Measurements from ENCODE around the gene XYLB. TPM values are rescaled to one million over a fixed set of nuclear protein-coding genes. Genes with fewer than 3 reads are reported as not detected.

The XYLB gene
- total RNA-seq, 1 experiment from 2014 or later: 14.0 TPM

DNA sequence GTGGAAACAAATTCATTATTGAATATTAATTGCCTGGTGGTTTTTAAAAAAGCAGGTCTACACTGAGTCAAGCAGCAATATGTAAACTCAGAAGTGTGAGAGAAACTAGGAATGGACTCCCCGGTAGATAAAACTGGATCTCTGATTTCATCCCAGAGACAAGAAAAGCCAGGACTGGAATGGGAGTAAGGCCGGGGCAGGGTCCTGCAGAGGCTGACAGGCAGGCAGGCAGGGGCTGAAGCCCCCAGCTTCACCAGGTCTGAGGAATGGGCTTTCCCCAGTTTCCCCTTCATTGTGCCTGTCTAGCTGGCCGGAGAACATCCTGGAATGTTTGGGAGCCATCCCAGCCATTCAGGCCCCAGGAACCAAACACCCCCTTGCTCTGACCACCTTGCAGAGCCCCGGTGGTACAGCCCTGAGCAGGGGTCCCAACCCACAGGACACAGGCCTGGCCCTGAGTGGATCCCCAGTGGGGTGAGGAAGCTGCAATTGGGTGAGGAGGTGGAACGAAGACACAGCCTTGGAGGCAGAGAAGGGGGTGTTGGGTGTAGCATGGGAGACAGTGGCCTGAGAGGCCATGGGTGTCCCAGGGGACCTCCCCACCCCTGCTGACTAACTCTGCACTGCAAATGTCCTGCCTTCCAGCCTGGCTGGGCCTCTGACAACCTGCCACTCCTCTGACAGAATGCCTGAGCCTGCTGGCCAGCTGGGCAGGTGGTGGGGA lies 31.7 kb upstream of the XYLB start:
- no peak overlapping the region for H3K4me3 ChIP-seq (replicated peaks in 1 of 2; ENCODE audit: low read depth in 1 of 2, low read length in 2 of 2)
- no peak overlapping the region for H3K27ac ChIP-seq (ENCODE audit: low read depth, low read length)
- no peaks in the 10 kb centered on the region for H3K9me2 ChIP-seq (ENCODE audit: insufficient read depth)
- H3K9ac ChIP-seq (ENCODE audit: low read length): no peak overlapping the region
- POLR2A ChIA-PET: no interaction called here
- no peak overlapping the region for H2AFZ ChIP-seq (ENCODE audit: low read depth, low read length, poor library complexity, severe bottlenecking)
- no peak overlapping the region for H3K4me2 ChIP-seq (ENCODE audit: low read length)
- no peaks in the 10 kb centered on the region for H3K4me1 ChIP-seq (ENCODE audit: control insufficient read depth in 1 of 2, insufficient read depth in 2 of 2, low read length in 2 of 2)
- BruUV-seq (replicated peaks): no TSS peak
- no peaks in the 10 kb centered on the region for H3K9me3 ChIP-seq (ENCODE audit: control insufficient read depth in 1 of 2, insufficient read depth in 1 of 2, low read depth in 1 of 2, low read length in 2 of 2)
- ATAC-seq (no peak), DNase-seq (ENCODE audit: low read depth, low spot score) (no peak)
- CTCF ChIA-PET: no interaction called here
- no peaks in the 10 kb centered on the region for H4K20me1 ChIP-seq (ENCODE audit: insufficient read depth)
- no peak for TF ChIP-seq CTCF (IDR thresholded peaks at IDR 0.05 in 2 of 3, conservative IDR thresholded peaks at IDR 0.05 in 1 of 3; ENCODE audit: borderline replicate concordance in 1 of 3, insufficient read depth in 1 of 3, low read depth in 2 of 3, low read length in 2 of 3)
- TF ChIP-seq ZBTB33 (IDR thresholded peaks at IDR 0.05; ENCODE audit: extremely low read depth, insufficient replicate concordance, low read length): no peak
- no peak for TF ChIP-seq POLR2A (IDR thresholded peaks at IDR 0.05; ENCODE audit: borderline replicate concordance, extremely low read depth, insufficient read depth, insufficient read length)
- TF ChIP-seq EGR1 (IDR thresholded peaks at IDR 0.05; ENCODE audit: low read depth): no peak
- TF ChIP-seq YY1 (IDR thresholded peaks at IDR 0.05; ENCODE audit: extremely low read depth, insufficient replicate concordance, low read depth, low read length): no peak
- no peak for TF ChIP-seq RAD21 (IDR thresholded peaks at IDR 0.05; ENCODE audit: low read depth)
- TF ChIP-seq FOSL1 (IDR thresholded peaks at IDR 0.05; ENCODE audit: low read depth): no peak
- no peak for TF ChIP-seq TCF7L2 (IDR thresholded peaks at IDR 0.05; ENCODE audit: borderline replicate concordance, extremely low read depth, insufficient read depth, insufficient read length)
- TF ChIP-seq EZH2 (IDR thresholded peaks at IDR 0.05): no peak
- TF ChIP-seq CBX3 (IDR thresholded peaks at IDR 0.05; ENCODE audit: low read depth): no peak
- TF ChIP-seq EZH2phosphoT487 (IDR thresholded peaks at IDR 0.05; ENCODE audit: borderline replicate concordance): no peak
- TF ChIP-seq SIN3A (IDR thresholded peaks at IDR 0.05; ENCODE audit: low read depth): no peak
- TF ChIP-seq ELF1 (IDR thresholded peaks at IDR 0.05; ENCODE audit: borderline replicate concordance, low read depth): no peak
- TF ChIP-seq, protein P1, sequence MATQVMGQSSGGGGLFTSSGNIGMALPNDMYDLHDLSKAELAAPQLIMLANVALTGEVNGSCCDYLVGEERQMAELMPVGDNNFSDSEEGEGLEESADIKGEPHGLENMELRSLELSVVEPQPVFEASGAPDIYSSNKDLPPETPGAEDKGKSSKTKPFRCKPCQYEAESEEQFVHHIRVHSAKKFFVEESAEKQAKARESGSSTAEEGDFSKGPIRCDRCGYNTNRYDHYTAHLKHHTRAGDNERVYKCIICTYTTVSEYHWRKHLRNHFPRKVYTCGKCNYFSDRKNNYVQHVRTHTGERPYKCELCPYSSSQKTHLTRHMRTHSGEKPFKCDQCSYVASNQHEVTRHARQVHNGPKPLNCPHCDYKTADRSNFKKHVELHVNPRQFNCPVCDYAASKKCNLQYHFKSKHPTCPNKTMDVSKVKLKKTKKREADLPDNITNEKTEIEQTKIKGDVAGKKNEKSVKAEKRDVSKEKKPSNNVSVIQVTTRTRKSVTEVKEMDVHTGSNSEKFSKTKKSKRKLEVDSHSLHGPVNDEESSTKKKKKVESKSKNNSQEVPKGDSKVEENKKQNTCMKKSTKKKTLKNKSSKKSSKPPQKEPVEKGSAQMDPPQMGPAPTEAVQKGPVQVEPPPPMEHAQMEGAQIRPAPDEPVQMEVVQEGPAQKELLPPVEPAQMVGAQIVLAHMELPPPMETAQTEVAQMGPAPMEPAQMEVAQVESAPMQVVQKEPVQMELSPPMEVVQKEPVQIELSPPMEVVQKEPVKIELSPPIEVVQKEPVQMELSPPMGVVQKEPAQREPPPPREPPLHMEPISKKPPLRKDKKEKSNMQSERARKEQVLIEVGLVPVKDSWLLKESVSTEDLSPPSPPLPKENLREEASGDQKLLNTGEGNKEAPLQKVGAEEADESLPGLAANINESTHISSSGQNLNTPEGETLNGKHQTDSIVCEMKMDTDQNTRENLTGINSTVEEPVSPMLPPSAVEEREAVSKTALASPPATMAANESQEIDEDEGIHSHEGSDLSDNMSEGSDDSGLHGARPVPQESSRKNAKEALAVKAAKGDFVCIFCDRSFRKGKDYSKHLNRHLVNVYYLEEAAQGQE (IDR thresholded peaks at IDR 0.05; ENCODE audit: low read depth): no peak
- no peak for TF ChIP-seq ZNF274 (IDR thresholded peaks at IDR 0.05; ENCODE audit: low read depth, low read length)
- no peak for TF ChIP-seq SP1 (IDR thresholded peaks at IDR 0.05; ENCODE audit: low read depth)
- no peak for TF ChIP-seq JUND (IDR thresholded peaks at IDR 0.05)
- TF ChIP-seq POLR2AphosphoS5 (IDR thresholded peaks at IDR 0.05; ENCODE audit: low read depth, low read length): no peak
- H3K27me3 ChIP-seq (ENCODE audit: insufficient read depth, low read length): no peaks in the 10 kb centered on the region
- no peaks in the 10 kb centered on the region for H3K36me3 ChIP-seq (ENCODE audit: control insufficient read depth in 1 of 2, insufficient read depth in 2 of 2, low read length in 2 of 2)
- H3K79me2 ChIP-seq (ENCODE audit: insufficient read depth, low read length): no peaks in the 10 kb centered on the region
- intact Hi-C loops (cut with micrococcal nuclease): no loop called here
- RAD21 ChIA-PET (ENCODE audit: low non-redundant PET in 1 of 2, low total read pairs in 2 of 2, uncharacterized antibody in 2 of 2, unreplicated experiment in 2 of 2): no interaction called here
